GM10266 (cell line): Measurements from ENCODE around the gene NR1H3.

Experiments used
- DNase-seq: peaks from one replicate; pipeline ENCODE4 v3.0.0; 2012; ENCODE audit errors: extremely low spot score
- TF ChIP-seq, protein P1 (sequence below): IDR thresholded peaks from 2 replicates; pipeline ENCODE4 v1.5.1; 2012; ENCODE audit warnings: mild to moderate bottlenecking, low read depth; ENCODE audit not compliant: control insufficient read depth, insufficient read depth; ENCODE audit errors: missing control alignments

NR1H3 gene

DNA sequence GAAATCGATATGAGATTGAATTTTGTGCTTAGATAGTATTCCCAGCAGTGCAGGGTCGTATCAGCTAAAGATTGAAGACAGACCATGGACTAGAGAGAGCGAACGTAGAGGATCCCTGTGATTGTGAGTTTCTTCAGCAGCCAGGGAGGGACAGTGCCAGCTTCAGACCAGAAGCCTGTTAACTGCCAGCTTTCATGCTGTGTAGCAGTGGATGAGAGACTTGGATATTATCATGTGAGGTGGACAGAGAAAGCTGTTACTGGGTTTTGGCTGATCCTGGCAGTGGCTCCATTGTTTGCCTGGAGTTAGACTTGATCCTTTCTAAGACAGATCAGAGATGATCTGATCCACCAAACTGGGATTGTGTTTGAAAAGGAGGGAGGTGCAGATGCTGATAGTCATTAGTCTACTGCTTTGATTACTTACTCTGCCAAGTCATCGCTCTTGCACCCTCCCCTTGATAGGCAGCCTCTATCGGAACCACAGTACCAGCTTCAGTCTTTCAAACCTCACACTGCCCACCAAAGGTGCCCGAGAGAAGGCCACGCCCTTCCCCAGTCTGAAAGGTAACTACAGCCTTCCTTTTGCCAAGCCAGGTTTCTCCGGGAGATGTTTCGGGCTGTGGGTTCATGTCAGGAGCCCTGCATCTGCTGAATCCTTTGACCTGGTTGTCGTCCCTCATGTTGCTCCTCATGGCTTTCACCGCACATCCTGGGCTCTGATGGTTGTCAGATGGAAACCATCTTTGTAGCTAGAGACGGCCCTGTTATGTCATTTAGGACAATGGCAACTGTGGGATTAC, 28.4 kb downstream of the NR1H3 start:
- no peak for DNase-seq
- TF ChIP-seq, protein P1, sequence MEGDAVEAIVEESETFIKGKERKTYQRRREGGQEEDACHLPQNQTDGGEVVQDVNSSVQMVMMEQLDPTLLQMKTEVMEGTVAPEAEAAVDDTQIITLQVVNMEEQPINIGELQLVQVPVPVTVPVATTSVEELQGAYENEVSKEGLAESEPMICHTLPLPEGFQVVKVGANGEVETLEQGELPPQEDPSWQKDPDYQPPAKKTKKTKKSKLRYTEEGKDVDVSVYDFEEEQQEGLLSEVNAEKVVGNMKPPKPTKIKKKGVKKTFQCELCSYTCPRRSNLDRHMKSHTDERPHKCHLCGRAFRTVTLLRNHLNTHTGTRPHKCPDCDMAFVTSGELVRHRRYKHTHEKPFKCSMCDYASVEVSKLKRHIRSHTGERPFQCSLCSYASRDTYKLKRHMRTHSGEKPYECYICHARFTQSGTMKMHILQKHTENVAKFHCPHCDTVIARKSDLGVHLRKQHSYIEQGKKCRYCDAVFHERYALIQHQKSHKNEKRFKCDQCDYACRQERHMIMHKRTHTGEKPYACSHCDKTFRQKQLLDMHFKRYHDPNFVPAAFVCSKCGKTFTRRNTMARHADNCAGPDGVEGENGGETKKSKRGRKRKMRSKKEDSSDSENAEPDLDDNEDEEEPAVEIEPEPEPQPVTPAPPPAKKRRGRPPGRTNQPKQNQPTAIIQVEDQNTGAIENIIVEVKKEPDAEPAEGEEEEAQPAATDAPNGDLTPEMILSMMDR: no peak

DNA sequence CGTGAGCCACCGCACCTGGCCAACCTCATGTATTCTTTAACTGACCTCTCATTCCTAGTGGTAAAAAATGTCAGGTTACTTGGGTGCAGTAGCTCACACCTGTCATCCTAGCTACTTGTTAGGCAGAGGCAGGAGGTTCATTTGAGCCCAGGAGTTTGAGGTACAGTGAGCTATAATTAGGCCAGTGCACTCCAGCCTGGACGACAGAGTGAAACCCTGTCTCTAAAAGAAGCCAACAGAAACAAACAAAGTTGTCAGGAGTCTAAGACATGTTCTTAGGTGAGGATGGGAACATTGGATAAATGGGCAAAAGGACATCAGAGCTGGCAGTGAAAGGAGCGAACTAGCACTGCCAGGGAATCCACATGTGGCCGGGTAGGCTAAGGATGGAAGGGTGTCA, 30.3 kb downstream of the NR1H3 start:
- no peak for DNase-seq
- TF ChIP-seq, protein P1: no peak

DNA sequence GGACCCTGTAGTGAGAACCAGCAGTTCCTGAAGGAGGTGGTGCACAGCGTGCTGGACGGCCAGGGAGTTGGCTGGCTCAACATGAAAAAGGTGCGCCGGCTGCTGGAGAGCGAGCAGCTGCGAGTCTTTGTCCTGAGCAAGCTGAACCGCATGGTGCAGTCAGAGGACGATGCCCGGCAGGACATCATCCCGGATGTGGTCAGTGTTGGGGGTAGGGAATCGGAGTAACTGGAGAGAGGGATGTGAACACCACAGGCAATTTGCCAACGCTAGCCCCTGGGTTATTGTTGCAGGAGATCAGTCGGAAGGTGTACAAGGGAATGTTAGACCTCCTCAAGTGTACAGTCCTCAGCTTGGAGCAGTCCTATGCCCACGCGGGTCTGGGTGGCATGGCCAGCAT, 32.1 kb downstream of the NR1H3 start:
- TF ChIP-seq, protein P1: no peak
- no peak for DNase-seq

DNA sequence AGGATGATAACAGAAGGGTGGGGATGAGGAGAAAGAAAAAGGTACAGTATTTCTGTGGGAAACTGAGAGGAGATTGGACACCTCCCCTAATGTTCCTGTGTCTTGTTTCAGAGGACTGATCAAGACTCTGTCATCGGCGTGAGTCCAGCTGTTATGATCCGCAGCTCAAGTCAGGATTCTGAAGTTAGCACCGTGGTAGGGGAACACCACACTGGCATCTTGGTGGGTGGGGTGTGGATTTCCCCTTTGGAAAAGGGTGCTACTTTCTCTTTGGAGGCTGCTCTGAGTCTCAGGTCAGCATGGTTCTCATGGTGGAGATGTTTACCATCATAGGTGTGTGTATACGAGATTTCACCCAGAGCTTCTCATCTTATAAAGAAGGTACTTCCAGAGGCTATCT, 37.6 kb downstream of the NR1H3 start:
- TF ChIP-seq, protein P1: no peak
- no peak for DNase-seq

DNA sequence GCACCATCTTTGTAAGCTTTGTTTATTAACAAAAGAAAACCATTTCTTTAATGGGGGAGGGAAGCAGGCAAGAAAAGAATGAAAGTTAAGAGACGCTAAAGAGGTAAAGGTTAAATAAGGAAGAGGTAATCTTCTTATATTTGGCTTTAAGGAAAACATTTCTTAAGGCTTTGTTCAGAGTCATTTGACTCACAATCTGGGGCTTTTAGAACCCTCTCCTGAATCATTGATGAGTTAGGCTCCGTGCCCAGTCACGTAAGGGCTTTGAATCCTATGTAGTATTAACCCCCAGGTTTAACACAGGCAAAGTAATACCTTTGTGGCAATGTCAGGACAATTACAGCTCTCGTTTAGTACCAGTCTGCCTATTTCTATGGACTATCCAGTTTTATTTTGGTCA, 38.2 kb downstream of the NR1H3 start:
- DNase-seq: no peak
- TF ChIP-seq, protein P1: no peak

DNA sequence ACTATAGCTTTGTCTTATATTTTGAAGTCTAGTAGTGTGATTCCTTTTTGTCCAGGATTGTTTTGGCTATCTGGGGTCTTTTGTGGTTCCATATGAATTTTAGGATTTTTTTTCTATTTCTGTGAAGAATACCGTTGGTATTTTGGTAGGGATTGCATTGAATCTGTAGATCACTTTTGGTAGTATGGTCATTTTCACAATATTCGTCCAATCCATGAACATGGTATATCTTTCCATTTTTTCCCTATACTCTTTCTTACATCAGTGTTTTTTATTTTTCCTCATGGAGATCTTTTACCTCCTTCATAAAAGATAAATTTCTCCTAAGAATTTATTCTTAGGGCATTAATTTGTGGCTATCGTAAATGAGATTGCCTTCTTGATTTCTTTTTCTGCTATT, 41.3 kb downstream of the NR1H3 start:
- TF ChIP-seq, protein P1: no peak

DNA sequence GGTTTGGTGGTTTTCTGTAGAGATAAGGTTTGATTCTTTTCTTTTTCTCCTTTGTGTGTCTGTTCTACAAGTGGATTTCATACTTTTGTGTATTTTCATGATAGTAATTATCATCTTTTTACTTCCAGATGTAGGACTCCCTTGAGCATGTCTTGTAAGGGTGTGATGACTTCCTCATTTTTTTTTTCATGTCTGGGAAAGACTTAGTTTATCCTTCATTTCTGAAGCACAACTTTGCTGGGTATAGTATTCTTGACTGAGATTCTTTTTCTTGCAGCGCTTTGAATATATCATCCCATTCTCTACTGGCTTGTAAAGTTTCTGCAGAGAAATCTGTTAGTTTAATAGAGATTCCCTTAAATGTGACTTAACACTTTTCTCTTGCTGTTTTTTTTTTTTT, 45.1 kb downstream of the NR1H3 start:
- TF ChIP-seq, protein P1: no peak
- DNase-seq: no peak

More for the DNA sequence above, 41.3 kb downstream of the NR1H3 start:
- no peak for DNase-seq
